Dermis microvascular lymphatic vessel endothelial cell (primary cell): ENCODE data around the gene GATA1. TPM values are rescaled to one million over a fixed set of nuclear protein-coding genes. Genes with fewer than 3 reads are reported as not detected.
"Not testable (repeated sequence)": the region's sequence is repeated elsewhere in the genome, so short reads cannot be mapped to it uniquely, and the experiment has no call there.

Experiments used
- DNase-seq, 2 donors: peaks; one replicate each; pipeline versions ENCODE4 v3.0.0 to v3.0.0-alpha.2; 2010; ENCODE audit warnings: low read depth in 2 of 2
- total RNA-seq: library from RNA; depleted of rRNA; stranded (reverse); fragments of >200 nt; gene quantifications from 2 replicates; pipeline ENCODE4 v1.2.1, GENCODE V29; 2014

GATA1 gene
- total RNA-seq, 1 donor from 2014 or later, result not detected

DNA sequence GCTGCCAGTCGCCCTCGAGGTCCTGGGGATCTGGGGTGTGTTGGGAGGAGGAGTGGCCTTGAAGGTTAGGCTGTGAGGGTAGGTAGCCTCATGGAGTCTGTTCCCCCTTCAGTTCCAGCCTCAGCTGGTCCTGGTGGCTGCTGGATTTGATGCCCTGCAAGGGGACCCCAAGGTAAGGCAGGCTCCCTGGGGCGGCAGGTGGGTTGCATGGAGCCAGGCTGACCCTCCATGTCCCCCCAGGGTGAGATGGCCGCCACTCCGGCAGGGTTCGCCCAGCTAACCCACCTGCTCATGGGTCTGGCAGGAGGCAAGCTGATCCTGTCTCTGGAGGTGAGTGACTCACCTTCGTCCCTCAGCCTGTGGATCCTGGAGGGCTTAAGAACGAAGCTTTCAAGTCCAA lies 28.3 kb downstream of the GATA1 start:
- DNase-seq, result no peak

DNA sequence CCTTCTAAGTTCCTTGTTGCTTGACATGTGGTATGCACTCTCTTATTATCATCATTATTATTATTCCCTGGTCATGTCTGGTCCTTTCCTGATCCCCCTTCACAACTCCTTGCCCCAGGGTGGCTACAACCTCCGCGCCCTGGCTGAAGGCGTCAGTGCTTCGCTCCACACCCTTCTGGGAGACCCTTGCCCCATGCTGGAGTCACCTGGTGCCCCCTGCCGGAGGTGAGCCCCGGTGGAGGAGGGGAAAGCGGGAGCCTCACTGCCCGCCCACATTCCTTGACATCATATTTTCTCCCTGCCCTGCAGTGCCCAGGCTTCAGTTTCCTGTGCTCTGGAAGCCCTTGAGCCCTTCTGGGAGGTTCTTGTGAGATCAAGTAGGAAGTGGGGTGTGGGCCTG lies 28.9 kb downstream of the GATA1 start:
- DNase-seq, result no peak

DNA sequence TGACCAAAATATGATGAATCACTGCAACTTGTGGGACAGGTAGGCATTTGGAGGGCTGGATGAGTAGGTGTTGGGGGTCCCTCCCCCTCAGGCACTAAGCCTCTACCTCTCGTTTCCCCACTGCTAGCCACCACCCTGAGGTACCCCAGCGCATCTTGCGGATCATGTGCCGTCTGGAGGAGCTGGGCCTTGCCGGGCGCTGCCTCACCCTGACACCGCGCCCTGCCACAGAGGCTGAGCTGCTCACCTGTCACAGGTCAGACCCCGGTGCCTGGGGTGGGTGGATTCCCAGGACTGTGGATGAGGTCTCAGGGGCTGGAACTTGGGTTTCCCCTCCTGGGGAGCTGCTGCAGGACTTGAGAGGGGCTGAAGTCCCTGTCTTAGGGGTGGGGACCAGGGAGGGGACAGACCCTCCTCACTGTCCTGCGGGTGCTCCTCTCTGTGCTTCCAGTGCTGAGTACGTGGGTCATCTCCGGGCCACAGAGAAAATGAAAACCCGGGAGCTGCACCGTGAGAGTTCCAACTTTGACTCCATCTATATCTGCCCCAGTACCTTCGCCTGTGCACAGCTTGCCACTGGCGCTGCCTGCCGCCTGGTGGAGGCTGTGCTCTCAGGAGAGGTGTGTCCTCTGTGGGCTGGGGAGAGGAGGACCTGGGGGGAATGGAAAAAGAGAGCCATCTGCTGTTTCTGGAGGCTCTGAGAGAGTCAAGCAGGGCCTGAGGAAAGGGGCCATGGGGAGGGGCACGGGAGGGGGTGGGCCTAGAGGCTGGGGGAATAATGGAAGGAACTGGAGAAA lies 29.8 kb downstream of the GATA1 start:
- DNase-seq, result no peak

DNA sequence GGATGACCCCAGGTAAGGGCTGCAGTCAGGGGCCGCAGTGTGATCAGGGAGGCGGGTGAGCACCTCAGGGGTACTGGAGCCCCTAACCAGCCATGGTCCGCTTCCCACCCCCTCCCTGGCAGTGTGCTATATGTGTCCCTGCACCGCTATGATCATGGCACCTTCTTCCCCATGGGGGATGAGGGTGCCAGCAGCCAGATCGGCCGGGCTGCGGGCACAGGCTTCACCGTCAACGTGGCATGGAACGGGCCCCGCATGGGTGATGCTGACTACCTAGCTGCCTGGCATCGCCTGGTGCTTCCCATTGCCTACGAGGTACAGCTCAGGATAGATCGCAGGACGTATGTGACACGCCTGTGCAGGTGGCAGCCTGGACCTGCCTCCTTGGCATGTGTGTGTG lies 31.7 kb downstream of the GATA1 start:
- DNase-seq, result no peak

DNA sequence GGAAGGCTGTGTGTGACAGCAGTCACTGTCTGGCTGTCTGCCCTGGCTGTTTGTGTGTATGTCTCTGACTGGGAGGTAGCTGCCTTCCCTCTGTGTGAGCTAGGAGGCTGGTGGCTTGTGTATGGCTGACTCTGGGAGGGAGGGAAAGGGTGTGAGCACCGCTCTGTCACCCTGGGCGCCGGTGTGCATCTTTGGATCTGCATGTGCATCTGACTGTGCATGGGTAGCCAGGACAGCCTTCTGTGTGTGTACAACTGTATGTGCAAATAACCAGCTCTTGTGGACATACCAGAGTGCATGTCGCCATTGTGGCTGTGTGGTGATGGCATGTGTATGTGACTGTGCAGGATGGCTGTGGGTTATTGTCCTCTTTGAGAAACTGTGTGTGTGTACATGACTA lies 32.5 kb downstream of the GATA1 start:
- no peak for DNase-seq

DNA sequence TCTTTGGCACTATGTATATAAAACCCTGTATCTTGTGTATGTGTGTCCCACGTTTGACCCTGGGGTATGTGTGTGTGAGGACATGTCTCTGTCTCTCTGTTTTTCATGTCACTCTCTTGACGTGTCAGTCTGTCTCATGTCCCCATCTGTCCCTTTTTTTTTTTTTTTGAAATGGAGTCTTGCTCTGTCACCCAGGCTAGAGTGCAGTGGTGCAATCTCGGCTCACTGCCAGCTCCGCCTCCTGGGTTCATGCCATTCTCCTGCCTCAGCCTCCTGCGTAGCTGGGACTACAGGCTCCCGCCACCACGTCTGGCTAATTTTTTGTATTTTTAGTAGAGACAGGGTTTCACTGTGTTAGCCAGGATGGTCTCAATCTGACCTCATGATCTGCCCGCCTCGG lies 33.0 kb downstream of the GATA1 start:
- DNase-seq, result not testable (repeated sequence)

DNA sequence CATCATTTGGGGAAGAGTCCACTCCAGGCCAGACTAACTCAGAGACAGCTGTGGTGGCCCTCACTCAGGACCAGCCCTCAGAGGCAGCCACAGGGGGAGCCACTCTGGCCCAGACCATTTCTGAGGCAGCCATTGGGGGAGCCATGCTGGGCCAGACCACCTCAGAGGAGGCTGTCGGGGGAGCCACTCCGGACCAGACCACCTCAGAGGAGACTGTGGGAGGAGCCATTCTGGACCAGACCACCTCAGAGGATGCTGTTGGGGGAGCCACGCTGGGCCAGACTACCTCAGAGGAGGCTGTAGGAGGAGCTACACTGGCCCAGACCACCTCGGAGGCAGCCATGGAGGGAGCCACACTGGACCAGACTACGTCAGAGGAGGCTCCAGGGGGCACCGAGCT lies 36.7 kb downstream of the GATA1 start:
- no peak for DNase-seq

DNA sequence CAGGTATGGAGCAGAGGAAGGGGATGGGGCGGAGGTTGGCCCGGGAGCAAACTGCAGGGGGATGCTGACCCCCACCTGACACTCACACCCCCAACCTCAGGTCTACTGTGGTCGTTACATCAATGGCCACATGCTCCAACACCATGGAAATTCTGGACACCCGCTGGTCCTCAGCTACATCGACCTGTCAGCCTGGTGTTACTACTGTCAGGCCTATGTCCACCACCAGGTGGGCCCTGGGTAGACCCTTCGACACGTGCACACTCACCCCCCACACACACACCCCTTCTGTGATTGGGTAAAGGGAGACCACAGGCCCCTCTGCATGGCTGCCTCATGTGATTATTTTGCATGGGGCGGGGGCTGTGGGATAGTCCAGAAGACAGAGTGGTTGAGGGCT lies 37.7 kb downstream of the GATA1 start:
- DNase-seq, result no peak

DNA sequence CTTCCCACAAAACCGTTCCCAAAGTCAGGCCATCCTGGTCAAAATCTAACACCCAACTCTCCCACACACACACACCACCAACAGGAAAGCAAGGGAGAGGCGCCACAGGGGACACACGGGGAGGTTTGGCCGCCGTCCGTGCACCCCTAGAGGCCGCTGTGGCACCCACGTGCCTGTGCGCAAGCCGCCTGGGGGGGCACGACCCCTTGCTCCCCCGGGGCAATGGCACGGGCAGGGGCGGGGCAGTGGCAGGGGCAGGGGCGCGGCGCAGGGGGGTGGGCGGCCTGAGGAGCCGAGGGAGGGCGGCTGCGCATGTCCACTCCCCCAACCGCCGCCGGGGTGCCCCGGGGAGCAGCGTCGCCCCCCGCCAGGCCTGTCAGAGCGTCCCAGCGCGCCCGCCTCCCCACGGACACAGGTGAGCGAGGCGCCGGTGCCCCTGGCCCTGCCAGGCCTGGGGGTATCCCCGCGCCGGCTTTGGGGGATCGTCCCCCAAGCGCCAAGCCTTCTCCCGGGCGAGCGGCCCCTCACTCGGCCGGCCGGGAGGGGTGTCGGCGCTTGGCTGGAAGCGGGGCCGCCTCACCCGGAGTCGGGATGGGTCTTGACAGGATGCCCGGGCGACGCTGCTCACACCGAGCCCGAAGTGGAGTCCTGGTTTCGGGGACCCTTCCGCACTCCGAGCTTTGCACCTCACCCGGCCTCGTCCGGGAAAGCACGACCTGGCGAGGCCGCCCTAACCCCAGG lies 39.9 kb downstream of the GATA1 start, which contains the start of gene ERAS:
Gene ERAS (plus strand): TSS at position 379 of the 741 bp plus-strand sequence. CDS start 2,611 bp downstream, outside the sequence.
- no peak for DNase-seq

DNA sequence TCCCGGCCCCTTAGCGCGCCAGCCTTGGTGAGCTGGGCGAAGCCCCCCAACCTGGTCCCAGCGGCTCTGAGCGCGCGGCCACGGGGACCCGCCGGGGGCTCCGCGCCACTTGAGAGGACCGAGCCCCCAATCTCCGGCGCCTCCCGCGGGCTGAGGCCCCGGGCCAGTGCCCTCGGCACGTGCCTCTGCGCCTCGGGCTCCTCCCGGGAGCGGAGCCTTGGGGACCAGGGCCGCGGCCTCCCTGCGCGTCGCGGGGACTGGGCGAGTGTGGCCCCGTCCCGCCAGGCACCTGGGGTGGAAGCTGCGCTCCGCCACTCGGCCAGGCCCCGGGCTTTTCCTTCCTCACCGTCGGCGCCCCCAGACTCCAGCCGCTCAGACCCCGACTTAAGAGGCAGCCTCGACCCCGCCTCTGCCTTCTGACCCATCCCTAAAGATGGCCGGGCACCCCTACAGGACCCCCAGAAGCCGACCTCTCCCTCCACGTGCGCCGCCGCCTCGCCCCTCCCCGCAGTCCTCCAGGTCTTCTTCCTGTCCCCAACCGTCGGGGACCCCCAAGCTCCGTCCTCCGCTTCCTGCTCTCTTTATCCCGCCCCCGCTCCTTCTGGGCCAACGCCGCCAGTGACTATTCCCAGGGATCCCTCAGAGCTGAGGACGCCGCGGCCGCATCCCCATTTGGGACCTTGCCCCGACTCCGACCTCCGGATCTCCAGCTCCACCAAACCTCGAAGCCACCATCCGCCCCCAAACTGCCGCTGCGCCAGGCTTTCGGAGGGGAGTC lies 40.7 kb downstream of the GATA1 start:
- no peak for DNase-seq

DNA sequence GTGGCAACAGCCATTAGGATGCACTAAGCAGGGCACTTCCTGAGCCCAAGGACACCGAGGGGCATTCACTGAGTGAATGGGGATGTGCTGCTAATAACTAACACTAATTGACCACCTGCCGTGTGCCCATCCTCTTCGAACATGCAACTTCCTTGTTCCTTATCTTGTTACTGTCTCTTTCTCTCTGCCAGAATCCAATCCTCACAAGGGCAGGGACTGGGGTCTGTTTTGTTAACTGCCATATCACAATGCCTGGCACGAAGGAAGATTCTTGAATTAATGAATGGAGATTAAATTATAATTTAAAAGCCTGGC lies 41.2 kb downstream of the GATA1 start:
- DNase-seq, result no peak

DNA sequence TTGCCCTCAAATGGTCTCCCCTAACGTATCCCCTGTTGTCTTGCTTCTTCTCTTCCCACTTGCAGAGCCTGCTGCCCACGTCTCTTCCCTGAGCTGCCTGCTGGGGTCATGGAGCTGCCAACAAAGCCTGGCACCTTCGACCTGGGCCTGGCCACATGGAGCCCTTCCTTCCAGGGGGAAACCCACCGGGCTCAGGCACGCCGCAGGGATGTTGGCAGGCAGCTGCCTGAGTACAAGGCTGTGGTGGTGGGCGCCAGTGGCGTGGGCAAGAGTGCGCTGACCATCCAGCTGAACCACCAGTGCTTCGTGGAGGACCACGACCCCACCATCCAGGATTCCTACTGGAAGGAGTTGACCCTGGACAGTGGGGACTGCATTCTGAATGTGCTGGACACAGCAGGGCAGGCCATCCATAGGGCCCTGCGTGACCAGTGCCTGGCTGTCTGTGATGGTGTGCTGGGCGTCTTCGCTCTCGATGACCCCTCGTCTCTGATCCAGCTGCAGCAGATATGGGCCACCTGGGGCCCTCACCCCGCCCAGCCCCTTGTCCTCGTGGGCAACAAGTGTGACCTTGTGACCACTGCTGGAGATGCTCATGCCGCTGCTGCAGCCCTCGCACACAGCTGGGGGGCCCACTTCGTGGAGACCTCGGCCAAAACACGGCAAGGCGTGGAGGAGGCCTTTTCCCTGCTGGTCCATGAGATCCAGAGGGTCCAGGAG lies 42.8 kb downstream of the GATA1 start:
- no peak for DNase-seq

DNA sequence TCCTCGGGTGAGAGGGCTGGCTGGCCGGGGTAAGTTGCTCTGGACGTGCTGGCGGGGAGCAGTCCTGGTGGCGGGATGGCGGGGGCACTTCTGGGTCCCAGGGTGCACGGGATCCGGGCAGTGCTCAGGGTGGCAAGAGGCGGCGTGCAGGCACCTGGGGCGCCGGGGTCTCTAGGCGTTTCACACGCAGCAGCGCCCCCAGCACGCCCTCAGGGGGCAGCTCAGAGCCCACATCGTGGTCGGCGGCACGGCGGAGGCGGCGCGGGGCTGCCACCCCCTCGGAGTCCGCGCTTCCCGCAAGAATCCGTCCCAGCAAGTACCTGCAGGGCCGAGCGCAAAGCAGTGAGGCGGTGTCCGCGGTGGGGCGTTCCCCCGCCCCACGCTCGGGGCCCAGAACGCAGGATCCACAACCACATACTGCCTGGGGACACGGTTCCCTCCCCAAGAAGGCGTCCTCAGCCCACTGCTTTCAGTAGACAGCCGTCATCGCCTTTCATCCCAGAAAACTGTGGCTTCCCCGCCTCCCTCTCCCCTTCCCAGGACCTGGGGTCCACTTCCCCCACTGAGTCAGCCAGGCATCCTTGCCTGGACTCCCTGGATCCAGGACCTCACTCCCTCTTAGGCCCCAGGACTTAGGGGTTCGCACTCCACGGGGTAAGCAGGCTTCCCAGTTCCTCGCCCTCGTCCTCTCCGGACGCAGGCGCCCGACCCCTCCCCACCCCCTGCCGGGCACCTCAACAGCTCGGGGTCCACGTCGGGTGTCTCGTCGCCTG lies 44.9 kb downstream of the GATA1 start:
- no peak for DNase-seq

DNA sequence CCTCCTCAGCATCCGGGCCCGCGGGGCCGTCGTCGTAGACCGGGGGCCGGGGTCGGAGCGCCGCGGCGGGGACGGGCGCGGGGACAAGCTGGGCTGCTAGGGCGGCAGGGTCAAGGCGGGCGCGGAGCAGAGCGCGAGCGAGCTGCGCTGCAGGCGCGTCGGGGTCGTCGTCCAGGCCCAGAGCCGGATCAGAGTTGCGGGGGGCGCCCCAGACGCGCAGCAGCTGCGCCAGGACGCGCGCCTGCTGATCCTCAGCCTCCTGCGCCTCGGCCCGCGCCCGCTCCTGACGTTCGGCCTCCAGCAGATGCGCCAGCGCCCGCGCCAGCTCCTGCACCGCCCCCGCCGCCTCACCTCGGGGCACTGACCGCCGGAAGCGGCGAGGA lies 45.5 kb downstream of the GATA1 start:
- DNase-seq, result no peak

DNA sequence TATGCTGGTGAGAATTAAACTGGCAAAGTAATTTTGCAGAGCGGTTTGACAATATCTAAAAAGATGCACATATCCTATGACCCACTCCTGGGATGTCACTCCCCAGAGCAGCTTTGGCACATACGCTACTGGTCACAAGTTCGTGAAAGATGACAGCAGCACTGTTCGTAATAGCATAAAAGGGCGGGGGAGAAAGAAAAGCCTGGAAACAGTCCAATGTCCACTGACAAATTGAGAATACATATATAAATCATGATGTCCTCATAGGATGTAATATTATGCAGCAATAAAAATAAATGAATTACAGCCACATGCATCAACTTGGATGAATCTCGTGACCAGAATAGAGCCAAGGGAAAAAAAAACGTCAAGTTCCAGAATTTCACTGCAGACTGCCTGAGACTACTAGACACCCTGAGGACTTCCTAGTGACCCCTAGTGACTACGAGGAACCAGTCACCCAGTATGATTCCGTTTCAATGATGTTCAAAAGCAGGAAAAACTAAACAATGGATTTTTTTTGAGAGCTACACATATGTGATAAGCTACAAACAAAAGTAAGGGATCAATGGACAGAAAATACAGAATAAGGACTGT lies 47.2 kb downstream of the GATA1 start:
- no peak for DNase-seq

DNA sequence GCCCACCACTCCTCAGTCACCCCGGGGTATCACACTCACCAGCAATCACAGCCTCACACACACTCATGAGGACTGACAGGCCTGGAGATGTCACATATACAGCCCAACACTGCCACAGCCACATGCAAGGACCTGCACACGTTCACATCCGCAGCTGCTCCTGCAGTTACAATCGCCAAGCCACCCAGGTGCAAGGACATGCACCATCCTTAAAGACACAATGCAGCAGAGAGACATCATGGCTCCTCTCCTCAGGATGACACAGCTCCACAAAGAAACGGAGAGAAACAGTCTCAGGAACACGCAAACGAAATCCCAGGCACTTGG lies 48.0 kb downstream of the GATA1 start:
- DNase-seq, result no peak

DNA sequence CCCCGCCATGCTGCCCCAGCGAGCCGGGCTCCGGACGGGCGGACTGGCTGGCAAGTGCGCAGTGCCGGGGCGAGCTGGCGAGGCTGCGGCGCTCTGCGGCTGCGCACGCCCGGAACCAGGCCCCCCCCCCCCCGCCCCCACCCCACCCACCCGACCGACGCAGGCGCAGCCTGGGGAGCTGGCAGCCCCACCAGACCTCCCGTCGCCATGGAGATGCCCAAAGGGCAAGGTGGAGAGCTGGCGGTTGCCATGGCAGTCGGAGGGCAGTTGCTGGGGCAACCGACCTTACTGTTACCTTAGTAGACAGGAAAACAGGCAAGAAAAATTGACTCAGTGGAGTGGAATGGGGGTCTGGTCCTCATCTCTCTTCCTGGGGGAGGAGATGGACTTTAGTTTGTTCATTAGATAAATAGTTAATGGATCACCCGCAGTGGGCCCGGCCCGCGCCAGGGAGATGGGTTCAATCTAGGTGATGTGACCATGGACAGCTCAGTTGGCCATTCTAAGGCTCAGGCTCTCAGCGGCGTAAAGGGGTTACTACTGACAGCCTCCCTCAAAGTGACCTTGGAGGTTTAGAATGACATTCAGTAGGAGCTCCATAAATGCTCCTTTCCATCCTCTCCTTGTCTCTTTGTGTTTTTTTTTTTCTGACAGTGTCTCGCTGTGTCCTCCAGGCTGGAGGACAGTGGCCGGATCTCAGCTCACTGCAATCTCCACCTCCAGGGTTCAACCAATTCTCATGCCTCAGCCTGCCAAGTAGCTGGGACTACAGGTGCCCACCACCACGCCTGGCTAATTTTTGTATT lies 49.3 kb downstream of the GATA1 start, which contains the start of gene PCSK1N:
Gene PCSK1N (minus strand): TSS at position 87 of the 806 bp plus-strand sequence. CDS start 78 bp downstream, at position 9.
- no peak for DNase-seq

DNA sequence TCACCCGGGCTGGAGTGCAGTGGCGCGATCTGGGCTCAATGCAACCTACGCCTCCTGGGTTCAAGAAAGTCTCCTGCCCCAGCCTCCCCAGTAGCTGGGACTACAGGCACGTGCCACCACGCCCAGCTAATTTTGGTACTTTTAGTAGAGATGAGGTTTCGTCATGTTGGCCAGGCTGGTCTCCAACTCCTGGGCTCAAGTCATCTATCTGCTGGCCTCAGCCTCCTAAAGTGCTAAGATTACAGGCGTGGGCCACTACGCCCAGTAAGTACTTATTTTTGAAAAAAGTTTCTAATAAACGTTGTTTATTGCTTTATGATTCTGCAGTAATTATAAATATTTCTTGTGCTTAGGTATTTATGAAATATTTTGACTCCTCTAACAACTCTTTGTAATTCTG lies 53.3 kb downstream of the GATA1 start:
- DNase-seq, result no peak
